ENCODE measurements around the gene PROSER2.

Gene PROSER2

DNA sequence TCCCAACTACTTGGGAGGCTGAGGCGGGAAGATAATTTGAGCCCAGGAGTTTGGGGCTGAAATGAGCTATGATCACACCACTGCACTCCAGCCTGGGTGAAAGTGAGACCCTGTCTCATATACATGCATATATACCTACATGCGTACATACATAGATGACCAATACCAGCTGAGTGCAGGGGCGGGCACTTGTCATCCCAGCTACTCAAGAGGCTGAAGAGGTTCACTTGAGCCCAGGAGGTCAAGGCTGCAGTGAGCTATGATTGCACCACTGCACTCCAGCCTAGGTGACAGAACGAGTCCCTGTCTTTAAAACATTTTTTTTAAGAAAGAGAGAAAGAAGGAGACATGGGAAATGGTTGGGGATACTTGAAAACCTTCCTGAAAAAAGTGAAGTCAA is 17.4 kb upstream of the PROSER2 start:
- DNase-seq, result no peak

DNA sequence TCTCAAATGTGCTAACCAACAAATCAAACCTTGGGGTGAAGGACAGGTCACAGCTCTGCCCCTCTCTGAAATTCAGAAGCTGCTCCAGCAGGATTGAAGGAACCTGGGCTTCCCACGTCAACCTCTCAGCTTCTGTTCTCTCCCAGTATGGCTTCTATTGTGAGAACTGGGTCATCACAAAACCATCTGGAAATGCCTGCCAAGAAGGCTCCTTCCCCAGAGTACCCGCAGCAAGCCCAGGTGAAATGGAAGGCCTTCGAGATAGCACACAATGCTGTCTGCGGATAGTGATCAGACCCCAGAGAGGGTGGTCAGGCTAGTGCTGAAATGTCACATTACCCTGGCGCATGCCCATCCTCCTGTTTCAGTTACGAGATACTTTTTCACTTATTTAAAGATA is 16.4 kb upstream of the PROSER2 start:
- no peak for DNase-seq

DNA sequence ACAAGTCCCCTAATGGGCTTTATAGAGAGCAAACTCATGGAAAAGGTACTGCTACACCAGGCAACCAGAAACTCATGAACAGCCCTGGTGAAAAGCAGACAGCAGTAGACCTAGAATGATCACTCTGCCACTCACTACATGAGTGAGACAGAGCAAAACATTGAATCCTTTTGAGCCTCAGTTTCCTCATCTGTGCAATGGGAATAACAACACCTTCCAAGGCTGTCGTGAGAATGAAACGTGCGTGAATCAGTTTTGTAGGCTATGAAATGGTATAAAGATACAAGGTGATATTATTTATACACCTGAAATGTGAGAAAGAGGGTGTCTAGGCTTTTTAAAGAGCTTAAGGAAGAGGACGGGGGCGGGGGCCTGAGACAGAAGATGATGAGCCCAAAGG is 14.3 kb upstream of the PROSER2 start:
- DNase-seq, result no peak

DNA sequence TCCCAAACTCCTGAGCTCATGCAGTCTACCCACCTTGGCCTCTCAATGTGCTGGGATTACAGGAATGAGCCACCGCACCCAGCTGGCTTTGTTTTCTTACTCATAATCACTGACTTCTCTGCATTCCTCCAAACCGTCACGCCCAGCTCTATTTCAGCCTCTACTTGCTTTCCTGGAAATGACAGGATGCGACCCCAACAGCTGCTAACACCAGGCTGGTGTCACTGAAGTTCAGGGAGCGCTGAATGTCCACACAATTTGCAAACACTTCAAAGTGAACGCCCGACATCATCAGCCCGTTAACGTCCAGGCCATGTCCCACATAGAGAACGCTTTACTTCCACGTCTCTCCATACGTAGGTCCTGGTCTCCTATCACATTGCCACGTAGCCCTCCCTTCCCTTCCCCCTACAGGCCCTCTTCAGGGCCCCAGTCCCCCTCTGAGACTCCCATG is 12.8 kb upstream of the PROSER2 start:
- DNase-seq, result peak; percentile 62

DNA sequence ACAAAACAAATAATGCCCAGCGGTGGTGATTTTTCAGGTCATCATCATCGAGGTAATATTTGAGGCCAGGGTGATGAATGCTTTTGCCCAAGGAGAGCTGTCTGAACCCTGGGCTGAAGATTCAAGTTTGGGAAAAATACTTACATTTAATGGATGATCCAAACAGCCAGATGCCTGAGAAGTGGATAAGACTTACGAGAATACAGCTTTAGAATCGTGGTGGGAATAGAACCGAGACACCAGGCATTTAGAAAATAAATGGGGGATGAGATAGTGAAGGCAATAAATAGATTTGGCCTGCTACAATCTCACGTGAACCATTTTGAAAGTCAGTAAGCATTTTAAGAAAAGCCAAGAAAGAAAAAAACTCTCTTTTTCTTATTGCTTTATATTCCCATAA is 12.2 kb upstream of the PROSER2 start:
- DNase-seq, result no peak

DNA sequence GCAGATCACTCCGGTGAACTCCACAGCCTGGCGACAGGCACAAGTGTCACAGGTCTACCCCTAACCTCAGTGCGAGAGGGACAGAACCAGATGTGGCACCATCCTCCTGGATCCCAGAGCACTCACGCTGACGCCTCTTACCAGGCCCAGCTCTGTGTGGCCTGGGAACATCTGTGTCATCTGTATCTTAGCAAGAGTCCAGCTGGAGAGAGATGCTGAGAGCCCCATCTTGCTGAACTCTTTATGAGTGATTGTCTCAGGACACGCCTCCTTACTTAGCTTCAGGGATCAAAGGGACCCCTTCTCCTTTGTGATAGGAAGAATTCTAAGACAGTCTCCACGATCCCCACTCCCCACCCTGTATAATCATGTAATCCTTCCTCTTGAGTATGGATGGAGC is 10.0 kb upstream of the PROSER2 start:
- no peak for DNase-seq

DNA sequence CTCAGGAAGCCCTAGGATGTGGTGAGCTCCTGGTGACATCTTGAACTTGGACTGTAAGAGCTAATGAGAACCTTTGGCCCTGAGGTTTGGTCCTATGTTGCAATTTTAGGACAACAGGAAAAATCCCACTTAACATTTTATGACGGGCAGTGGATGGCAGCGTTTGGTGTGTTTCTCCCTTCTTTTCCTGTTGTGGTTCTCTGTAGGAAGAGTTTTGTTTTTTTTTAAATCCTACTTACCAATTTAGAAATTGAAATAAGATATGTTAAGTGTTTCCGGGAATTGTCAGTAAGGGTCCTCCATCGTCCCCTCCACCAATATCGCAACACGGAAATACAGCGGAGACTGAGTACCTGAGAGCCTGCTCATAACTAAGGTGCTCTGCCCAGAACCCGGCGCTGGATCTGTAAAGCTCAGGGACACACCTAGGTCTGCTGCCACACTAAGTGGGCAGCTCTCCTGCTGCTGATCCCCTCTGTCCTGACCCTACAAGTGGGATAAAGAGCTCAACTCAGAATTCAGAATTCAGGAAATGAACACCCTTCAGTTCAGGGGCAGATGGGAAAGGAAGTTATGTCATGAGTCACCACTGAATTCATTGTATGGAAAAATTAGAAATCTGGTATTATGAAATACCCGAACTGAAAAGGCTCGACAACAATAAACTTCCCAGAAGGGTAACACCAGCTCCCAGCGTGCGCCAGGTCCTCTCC is 9.1 kb upstream of the PROSER2 start:
- no peak for DNase-seq

DNA sequence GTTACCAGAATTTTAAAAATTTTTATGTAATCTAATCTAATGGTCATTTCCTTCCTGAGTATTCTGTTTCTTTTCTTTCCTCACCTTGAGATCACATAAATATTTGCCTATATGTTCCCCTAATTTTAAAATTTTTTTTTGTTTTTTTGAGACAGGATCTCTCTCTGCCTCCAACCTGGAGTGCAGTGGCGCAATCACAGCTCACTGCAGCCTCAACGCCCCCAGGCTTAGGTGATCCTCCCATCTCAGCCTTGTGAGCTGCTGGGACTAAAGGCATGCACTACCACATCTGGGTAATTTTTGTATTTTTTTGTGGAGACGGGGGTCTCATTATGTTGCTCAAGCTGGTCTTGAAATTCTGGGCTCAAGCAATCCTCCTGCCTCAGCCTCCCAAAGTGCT is 4.1 kb upstream of the PROSER2 start:
- DNase-seq, result no peak

DNA sequence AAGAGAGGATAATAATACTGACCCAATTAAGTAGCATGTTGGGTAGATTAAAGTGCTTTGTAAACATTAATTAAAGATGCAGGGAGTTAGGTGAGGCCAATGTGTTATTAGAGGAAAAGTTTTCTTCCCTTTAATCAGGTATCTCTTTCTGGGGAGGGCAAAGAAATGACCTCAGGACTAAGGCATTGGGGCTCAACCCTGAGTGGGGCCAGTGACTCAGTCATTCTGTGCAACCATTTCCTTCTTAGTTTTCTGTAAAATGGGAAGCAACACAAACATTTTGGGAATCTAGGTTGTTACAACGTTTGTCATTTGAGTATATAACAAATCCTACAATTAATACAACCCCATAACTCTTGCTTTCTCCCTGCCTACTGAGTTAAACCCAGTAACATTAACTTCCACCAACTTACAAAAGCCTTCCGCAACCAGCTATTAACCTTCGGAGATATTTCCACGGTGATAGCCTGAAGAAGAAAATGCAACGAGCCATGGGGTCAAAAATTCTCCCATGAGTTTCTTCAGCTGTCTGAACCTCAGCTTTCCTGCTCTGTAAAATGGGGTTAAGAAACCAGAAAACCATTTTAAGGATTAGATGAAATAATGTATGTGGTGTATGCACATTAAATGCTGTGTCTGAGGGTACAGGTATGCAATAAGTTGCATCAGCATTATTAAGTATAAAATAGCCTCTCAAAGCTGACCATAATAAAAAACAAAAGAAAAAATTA is 965 bp upstream of the PROSER2 start:
- DNase-seq, result no peak

DNA sequence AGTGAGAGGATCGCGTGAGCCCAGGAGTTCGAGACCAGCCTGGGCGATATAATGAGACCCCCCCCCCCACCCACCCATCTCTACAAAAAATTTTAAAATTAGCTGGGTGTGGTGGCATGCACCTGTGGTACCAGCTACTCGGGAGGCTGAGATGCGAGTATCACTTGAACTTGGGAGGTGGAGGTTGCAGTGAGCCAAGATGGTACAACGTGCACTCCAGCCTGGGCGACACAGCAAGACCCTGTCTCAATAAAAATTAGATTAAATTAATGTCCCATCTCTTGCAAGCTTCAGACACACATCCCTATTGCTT is 391 bp upstream of the PROSER2 start:
- no peak for DNase-seq

DNA sequence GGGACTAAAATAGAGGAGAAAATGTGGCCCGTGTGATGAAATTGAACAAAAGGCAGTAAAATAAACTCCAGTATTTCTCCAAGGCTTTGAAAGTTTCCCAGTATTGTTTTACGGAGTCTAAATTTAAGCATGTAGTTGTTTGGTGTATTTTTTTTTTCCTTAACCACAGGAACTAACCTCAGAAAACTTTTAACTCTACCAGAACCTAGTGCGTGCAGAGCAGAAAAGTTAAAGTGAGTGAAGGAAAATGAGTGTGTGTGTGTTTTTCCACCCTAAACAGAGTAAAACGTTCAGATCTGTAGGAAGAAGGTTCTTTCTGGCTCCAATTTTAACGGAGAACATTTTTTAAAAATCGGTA is 812 bp downstream of the PROSER2 start:
- DNase-seq, result no peak

DNA sequence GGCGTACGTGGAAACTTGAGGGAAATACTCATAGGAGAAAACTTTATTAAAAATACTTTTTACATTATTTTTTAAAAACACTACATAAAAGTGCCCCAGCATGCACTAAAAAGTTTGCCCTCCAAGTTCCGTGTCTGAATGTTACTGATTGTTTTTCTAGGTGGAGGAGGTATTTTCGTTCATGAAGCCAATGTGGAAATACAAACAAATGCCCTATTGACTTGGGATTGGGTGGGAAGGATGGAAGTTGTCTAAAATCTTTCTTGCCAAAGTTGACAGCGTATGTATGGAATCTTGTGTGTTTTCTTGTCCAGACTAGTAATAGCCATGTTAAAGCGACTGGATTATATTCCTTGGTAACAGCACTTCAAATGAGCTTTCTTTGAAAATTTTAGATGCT is 1.2 kb downstream of the PROSER2 start:
- DNase-seq, result no peak

DNA sequence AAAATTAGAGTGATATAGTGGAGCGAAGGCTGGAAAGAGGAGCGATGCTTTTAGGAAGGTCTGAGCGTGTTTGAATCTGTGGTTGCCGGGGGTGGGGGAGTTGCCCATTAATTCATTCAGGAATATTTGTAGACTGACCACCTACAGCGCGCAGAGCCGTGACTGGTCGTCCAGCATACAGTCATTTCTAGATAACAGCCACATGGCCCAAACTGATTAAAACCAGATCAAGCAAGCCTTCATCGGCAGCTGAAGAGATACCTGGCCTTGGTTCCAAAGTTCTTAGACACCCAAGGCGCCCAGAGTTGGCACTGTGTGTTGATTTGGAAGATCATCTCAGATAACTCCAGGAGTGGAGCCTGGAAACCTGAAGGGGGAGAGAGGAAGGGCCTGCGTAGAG is 1.7 kb downstream of the PROSER2 start:
- DNase-seq, result no peak

DNA sequence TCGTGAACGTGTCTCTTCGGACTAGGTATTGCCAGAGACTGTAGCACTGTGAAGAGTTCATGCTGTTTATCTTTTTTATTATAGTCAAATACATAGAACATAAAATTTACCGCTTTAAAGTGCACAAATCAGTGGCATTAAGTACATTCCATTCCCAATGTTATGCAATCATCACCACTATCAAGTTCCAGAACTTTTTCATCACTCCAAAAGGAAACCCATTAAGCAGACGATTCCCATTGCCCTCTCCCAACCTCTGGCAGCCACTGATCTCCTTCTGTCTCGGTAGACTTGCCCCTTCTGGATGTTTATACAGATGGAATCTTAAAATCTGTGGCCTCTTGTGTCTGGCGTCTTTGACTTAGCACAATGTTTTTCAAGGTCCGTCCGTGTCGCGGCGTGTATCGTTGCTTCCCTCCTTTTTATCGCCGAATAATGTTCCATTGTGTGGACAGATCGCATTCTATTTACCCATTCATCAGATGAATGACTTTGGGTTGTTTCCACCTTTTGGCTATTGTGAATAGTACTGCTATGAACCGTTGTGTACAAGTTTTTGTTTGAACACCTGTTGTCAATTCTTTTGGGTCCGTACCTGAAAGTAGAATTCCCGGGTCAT is 2.7 kb downstream of the PROSER2 start:
- no peak for DNase-seq

DNA sequence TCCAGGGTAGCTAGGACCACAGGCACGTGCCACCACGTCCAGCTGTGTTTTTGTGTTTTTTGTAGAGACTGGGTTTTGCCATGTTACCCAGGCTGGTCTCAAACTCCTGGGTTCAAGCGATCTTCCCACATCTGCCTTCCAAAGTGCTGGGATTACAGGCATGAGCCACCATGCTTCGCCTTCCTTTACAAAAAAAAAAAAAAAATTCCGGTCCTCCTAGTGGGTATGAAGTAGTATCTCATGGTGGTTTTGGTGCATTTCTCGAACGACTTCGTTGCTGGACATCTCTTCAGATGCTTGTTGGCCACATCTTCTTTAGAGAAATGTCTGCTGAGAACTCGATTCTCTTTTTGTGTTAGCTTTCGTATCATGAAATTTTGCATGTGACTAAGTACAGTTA is 3.9 kb downstream of the PROSER2 start:
- DNase-seq, result no peak

DNA sequence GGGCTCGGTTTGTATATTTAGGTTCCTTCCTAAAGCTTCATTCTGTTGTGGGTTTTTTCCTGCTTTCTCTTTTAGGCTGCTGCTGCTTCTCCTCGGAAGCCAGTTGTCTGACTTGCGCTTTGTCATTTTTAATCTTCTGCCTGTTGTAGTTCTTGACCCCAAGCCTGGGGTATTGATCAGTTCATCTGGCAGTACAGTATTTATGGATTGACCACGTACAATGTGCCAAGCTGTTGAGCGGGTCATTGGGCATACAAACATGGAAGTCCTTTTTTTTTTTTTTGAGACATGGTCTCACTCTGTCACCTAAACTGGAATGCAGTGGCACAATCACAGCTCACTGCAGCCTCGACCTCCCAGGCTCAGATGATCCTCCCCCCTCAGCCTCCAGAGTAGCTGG is 4.3 kb downstream of the PROSER2 start:
- DNase-seq, result no peak

DNA sequence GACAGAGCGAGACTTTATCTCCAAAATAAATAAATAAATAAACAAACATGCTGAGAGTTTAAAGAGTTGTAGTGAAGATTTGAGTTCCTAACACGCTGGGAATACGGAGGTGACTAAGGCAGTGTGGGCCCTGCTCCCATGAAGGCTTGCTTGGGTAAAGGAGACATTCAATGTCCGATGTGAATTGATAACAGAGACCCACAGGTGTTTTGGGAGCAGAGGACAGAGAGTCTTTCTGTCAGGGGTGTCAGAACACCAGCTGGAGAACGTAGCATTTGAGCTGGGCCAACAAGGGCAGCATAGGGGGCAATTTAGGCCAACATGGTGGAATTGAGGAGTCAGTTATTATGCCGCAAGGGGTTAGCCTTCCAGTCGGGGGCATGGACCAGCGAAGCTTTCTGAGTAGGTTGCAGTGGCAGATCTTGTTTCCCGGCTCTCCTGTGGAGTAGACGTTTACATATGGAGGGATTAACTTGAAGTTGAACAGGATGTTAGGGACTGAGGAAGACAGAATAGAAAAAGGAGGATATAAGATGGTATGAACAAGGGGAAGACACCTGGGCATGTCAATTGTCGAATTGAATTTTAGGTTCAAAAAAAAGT is 5.6 kb downstream of the PROSER2 start:
- no peak for DNase-seq

DNA sequence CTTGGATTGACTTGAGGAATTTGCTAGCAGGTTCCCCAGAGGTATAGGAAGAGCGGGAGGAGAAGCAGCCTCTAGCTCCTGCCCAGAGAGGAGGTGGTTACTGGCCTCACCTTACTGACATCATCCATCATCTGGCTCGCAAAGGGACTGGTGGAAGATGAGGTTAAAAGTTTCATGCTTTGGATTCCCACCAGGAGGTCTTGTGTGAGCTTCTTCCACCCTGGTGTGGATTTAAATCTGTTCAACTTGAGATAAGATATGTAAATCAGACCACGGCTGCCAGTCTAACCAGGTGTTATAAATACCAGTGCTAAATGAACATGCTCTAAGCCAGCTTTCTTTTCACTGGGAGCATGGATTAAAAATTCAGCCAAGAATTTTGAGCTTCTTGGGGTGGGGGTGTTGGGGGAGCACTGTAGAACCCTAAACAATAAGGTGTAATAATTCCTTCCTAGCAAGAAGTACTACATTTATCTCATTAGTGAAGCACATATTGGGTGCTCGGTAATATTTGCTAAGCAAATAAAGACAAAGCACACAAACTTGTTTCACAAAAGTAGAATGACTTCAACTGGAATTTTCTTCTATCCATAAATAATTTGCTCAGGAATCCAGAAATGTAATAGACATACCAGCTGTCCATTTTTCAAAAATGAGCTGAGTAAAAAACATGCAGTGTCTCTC is 7.8 kb downstream of the PROSER2 start:
- DNase-seq, result no peak

DNA sequence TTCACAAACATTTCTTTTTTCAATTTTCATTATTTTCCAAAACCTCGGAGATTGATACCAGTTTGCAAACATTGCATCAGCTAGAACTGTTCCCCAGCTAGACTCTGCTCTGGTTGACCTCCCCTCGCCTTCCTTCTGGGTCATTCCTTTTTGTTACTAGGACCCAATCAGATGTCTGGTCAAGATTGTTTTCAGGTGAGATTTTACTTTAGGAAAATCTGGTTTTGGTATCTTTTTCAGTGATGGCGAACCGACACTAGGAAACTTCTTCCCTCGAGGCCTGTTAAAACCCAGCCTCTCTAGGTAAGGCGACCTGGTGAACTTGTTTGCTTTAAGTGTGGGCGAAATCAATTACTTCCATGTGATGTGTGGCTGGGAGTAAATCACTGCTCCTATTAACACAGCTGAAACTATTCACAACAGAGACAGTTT is 8.4 kb downstream of the PROSER2 start:
- no peak for DNase-seq

DNA sequence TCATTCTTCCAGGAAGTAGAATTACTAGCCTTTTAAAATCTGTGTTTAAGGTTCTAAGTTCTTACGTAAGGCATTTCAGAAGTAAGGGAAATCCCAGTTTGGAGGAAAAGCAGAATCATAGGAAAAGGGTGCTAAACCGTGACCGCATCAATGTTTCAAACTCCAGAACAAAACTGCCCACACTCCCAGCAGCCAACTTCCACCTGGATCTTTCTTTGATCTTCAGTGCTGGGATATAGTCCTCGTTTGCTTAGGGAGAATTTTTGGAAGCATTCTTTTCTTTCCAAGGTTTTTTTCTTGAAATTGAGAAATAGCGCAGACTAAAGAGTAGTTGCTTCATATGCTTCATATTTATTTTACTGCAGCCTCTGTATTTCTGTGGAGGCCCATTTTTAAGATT is 8.9 kb downstream of the PROSER2 start:
- no peak for DNase-seq

DNA sequence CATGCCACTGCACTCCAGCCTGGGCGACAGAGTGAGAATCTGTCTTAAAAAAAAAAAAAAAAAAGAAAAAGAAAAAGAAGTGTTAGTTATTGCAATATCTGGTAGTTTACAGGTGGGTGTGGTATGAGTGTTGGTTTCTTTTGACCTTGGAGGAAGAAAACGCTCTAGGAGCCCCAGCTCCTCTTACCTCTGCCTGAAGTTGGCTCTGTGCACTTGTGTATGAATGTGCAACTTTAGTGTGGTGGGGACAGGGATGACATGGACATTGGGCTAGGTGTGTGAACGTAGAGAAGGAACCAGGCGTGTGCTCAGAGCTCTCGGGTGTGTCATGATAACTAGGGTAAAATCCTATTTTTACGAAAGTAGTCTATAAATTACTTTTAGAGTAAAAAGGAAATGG is 11.9 kb downstream of the PROSER2 start:
- no peak for DNase-seq

DNA sequence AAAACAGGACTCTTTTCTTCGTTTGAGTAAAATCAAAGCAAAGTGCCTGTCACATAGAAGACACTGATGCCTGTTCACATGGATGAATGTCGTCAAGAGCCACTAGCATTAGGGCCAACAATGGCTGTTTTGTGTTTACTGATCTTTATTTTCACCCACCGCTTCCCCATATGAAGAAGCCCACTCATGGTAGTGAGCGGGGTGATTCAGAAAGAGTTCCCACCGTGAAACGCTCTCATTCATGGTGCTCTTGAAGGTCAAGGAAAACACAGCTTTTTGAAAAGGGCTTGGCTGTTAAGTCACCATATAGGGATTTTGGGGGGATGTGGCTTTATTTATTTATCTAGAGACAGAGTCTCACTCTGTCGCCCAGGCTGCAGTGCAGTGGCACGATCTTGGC is 12.5 kb downstream of the PROSER2 start:
- DNase-seq, result no peak

DNA sequence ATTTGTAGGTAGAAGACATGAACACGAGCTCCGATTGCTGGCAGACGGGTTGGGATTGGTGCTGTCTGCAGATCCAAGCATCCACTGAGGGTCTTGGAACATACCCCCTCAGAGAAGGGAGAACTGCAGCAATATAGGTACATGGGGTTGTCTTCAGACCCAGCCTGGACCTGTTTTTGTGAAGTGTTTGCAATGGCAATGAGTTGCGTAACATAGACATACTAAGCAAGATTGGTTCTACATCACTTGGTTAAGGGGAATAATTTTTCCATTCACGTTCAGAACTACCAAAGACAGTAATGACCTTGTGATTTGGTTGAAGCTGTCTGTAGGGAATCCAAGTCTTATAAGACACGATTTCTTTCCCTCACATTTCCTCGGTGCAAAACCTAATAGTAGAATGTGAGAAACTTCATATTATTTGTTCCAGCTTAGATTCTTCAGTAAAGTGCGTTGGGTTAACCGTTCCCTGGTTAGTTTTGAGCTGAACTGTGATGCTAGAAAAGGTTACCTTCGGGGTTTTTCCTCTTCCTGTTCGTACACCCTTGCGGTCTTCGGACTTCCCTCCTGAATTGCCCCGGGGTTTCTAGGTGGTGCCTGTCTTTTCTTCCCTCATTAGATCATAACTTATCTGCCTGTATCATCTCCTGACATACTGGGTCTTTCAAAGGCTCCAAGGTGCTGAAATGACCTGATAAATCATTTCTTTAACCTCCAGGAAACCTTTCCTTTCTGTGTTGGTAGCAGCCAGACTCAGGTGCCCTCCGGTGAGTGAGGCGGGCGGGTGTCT is 14.4 kb downstream of the PROSER2 start:
- DNase-seq, result no peak

All from left hindlimb (tissue), 1 donor.